GM18909 (cell line): ENCODE data around the gene TEX51.

ENCODE experiments used
- ATAC-seq: cut with Tn5 transposase; IDR thresholded peaks from one replicate; pipeline ENCODE4 v1.9.1; 2021; ENCODE audit warnings: mild to moderate bottlenecking; ENCODE audit not compliant: unreplicated experiment, poor library complexity

TEX51 gene

GRCh38 chr2:126890551-126891450, 7.9 kb upstream of the TEX51 start:
- no peak for ATAC-seq

GRCh38 chr2:126891681-126892500, 6.8 kb upstream of the TEX51 start:
- ATAC-seq, result no peak

GRCh38 chr2:126893153-126893552, 5.5 kb upstream of the TEX51 start:
- ATAC-seq, result no peak

- no peak for ATAC-seq
Measured at GRCh38 chr2:126893606-126894005, 5.1 kb upstream of the TEX51 start.

GRCh38 chr2:126894082-126894481, 4.6 kb upstream of the TEX51 start:
- no peak for ATAC-seq

GRCh38 chr2:126894585-126895182, 4.0 kb upstream of the TEX51 start:
- no peak for ATAC-seq

GRCh38 chr2:126895336-126895735, 3.4 kb upstream of the TEX51 start:
- ATAC-seq, result no peak

- ATAC-seq, result no peak
Measured at GRCh38 chr2:126896471-126896870, 2.2 kb upstream of the TEX51 start.

- ATAC-seq, result no peak
Measured at GRCh38 chr2:126899616-126900185, 1.0 kb downstream of the TEX51 start.

- ATAC-seq, result no peak
Measured at GRCh38 chr2:126900646-126901319, 2.1 kb downstream of the TEX51 start.

GRCh38 chr2:126901459-126901858, 2.8 kb downstream of the TEX51 start:
- ATAC-seq, result no peak

GRCh38 chr2:126902152-126902835, 3.6 kb downstream of the TEX51 start:
- no peak for ATAC-seq

GRCh38 chr2:126902859-126903258, 4.2 kb downstream of the TEX51 start:
- ATAC-seq, result no peak

GRCh38 chr2:126905991-126906390, 7.3 kb downstream of the TEX51 start:
- ATAC-seq, result no peak

GRCh38 chr2:126906781-126907180, 8.1 kb downstream of the TEX51 start:
- no peak for ATAC-seq

GRCh38 chr2:126907671-126908070, 9.0 kb downstream of the TEX51 start:
- ATAC-seq, result no peak

- no peak for ATAC-seq
Measured at GRCh38 chr2:126908721-126909177, 10.1 kb downstream of the TEX51 start.

- no peak for ATAC-seq
Measured at GRCh38 chr2:126909366-126909765, 10.7 kb downstream of the TEX51 start.

- no peak for ATAC-seq
Measured at GRCh38 chr2:126909781-126910180, 11.1 kb downstream of the TEX51 start.
